H1 (cell line): Measurements from ENCODE around the gene CKM. TPM values are rescaled to one million over a fixed set of nuclear protein-coding genes. Genes with fewer than 3 reads are reported as not detected.

Experiments used
- CTCF ChIA-PET: fragments of 300-600 bp; sonication (Branson Sonifier 250); formaldehyde crosslinking; loops from one replicate; lab custom pipeline; 2021; ENCODE audit not compliant: partially characterized antibody; lab: Charles Lee
- POLR2A ChIA-PET: fragments of 300-600 bp; sonication (Branson Sonifier 250); formaldehyde crosslinking; loops from one replicate; lab custom pipeline; 2021; ENCODE audit warnings: inconsistent platforms; ENCODE audit not compliant: partially characterized antibody; lab: Charles Lee
- DNase-seq, 2 experiments: peaks; one replicate each; pipeline versions ENCODE4 v3.0.0 to v3.0.0-alpha.2; 2010 to 2022; ENCODE audit warnings: low spot score in 2 of 2, low read depth in 1 of 2, mixed read lengths in 1 of 2
- FAIRE-seq: peaks from 2 replicates; lab custom pipeline; 2011; peaks lifted over from hg19 to GRCh38; lab: Jason Lieb, UNC
- H2AFZ ChIP-seq: 2 replicates; pipeline ENCODE4 v1.8.1; 2012; ENCODE audit warnings: low read length, inconsistent platforms
- H2AK5ac ChIP-seq: 2 replicates; pipeline ENCODE4 v1.6.1; 2013; ENCODE audit warnings: low read depth, low read length
- H2BK120ac ChIP-seq: replicated peaks from 2 replicates; pipeline ENCODE3; 2013; ENCODE audit warnings: low read depth, low read length, inconsistent platforms
- H2BK12ac ChIP-seq: 2 replicates; pipeline ENCODE4 v1.6.1; 2013; ENCODE audit warnings: low read depth, low read length
- H2BK15ac ChIP-seq: 2 replicates; pipeline ENCODE4 v1.6.1; 2013; ENCODE audit warnings: low read length
- H2BK20ac ChIP-seq: 2 replicates; pipeline ENCODE4 v1.6.1; 2013; ENCODE audit warnings: low read length
- H2BK5ac ChIP-seq: 2 replicates; pipeline ENCODE4 v1.6.1; 2013; ENCODE audit warnings: low read depth, low read length
- H3K14ac ChIP-seq: 2 replicates; pipeline ENCODE4 v1.6.1; 2013; ENCODE audit warnings: inconsistent platforms; ENCODE audit not compliant: insufficient read length
- H3K18ac ChIP-seq: 2 replicates; pipeline ENCODE4 v1.6.1; 2013; ENCODE audit warnings: low read length; ENCODE audit errors: extremely low read depth
- H3K23ac ChIP-seq: 2 replicates; pipeline ENCODE4 v1.6.1; 2013; ENCODE audit warnings: inconsistent platforms; ENCODE audit not compliant: insufficient read length
- H3K23me2 ChIP-seq: 2 replicates; pipeline ENCODE4 v1.6.1; 2013; ENCODE audit warnings: low read depth, low read length
- H3K27ac ChIP-seq: 2 replicates; pipeline ENCODE4 v1.6.1; 2011; ENCODE audit warnings: low read depth, low read length, inconsistent platforms
- H3K27me3 ChIP-seq, 4 experiments: replicated peaks in 1 of 4; 1 replicate in 1 of 4; 2 replicates in 3 of 4; pipeline versions ENCODE4 v1.6.1 to v1.8.1; 2011 to 2013; ENCODE audit warnings: low read length in 3 of 4, mild to moderate bottlenecking in 3 of 4, inconsistent platforms in 2 of 4, mixed read lengths in 2 of 4, moderate library complexity in 1 of 4; ENCODE audit not compliant: control insufficient read depth in 3 of 4, insufficient read depth in 3 of 4; ENCODE audit errors: extremely low read depth in 1 of 4
- H3K36me3 ChIP-seq, 4 experiments: 2 replicates each; pipeline versions ENCODE4 v1.6.1 to v1.8.1; 2011 to 2013; ENCODE audit warnings: mild to moderate bottlenecking in 4 of 4, low read length in 3 of 4, moderate library complexity in 2 of 4, control low read depth in 1 of 4, inconsistent platforms in 1 of 4; ENCODE audit not compliant: insufficient read depth in 4 of 4, control insufficient read depth in 2 of 4
- H3K4ac ChIP-seq: replicated peaks from 2 replicates; pipeline ENCODE3; 2013; ENCODE audit warnings: low read length, low read depth, mixed read lengths, inconsistent platforms; ENCODE audit not compliant: insufficient read length
- H3K4me1 ChIP-seq, 4 experiments: replicated peaks in 1 of 4; 1 replicate in 1 of 4; 2 replicates in 3 of 4; pipeline versions ENCODE4 v1.6.1 to v1.8.1; 2011 to 2013; ENCODE audit warnings: low read length in 3 of 4, inconsistent platforms in 2 of 4, mixed read lengths in 1 of 4; ENCODE audit not compliant: insufficient read depth in 4 of 4, control insufficient read depth in 3 of 4
- H3K4me2 ChIP-seq, 2 experiments: 2 replicates each; pipeline versions ENCODE4 v1.6.1 to v1.8.1; 2011 to 2013; ENCODE audit warnings: low read depth in 2 of 2, low read length in 2 of 2, control low read depth in 1 of 2, inconsistent platforms in 1 of 2, mild to moderate bottlenecking in 1 of 2; ENCODE audit not compliant: insufficient read depth in 1 of 2
- H3K4me3 ChIP-seq, 4 experiments: fragments of 200-600, 300-600 bp in 1 of 4; sonication (generic), shearing (Covaris generic), sonication (Bioruptor Twin) in 1 of 4; 2 replicates each; pipeline versions ENCODE4 v1.5.1 to v1.8.1; 2011 to 2016; ENCODE audit warnings: low read length in 4 of 4, low read depth in 3 of 4, control low read depth in 2 of 4, inconsistent platforms in 2 of 4, mild to moderate bottlenecking in 2 of 4, mixed read lengths in 1 of 4, moderate library complexity in 1 of 4; ENCODE audit not compliant: insufficient read depth in 2 of 4; ENCODE audit errors: extremely low read depth in 1 of 4
- H3K56ac ChIP-seq: replicated peaks from 2 replicates; pipeline ENCODE3; 2013; ENCODE audit warnings: low read depth, mild to moderate bottlenecking, mixed read lengths, low read length, inconsistent platforms; ENCODE audit not compliant: insufficient read length
- H3K79me1 ChIP-seq: 2 replicates; pipeline ENCODE4 v1.6.1; 2013; ENCODE audit warnings: low read depth, low read length, control low read depth
- H3K79me2 ChIP-seq, 2 experiments: 2 replicates each; pipeline versions ENCODE4 v1.6.1 to v1.8.1; 2012 to 2013; ENCODE audit warnings: low read length in 2 of 2, mild to moderate bottlenecking in 2 of 2, inconsistent platforms in 1 of 2; ENCODE audit not compliant: insufficient read depth in 2 of 2, control insufficient read depth in 1 of 2
- H3K9ac ChIP-seq, 4 experiments: replicated peaks in 1 of 4; 1 replicate in 1 of 4; 2 replicates in 3 of 4; pipeline versions ENCODE4 v1.6.1 to v1.8.1; 2011 to 2013; ENCODE audit warnings: low read depth in 3 of 4, low read length in 3 of 4, control low read depth in 2 of 4, mild to moderate bottlenecking in 2 of 4, moderate library complexity in 2 of 4, inconsistent platforms in 1 of 4; ENCODE audit errors: extremely low read depth in 1 of 4
- H3K9me3 ChIP-seq, 2 experiments: 2 replicates each; pipeline versions ENCODE4 v1.6.1 to v1.8.1; 2012 to 2013; ENCODE audit warnings: mild to moderate bottlenecking in 2 of 2, moderate library complexity in 2 of 2, control low read depth in 1 of 2, inconsistent platforms in 1 of 2, low read depth in 1 of 2, low read length in 1 of 2, mixed read lengths in 1 of 2; ENCODE audit not compliant: insufficient read depth in 2 of 2
- H4K20me1 ChIP-seq, 2 experiments: replicated peaks in 1 of 2; 2 replicates each; pipeline versions ENCODE3 to v1.8.1; 2011 to 2013; ENCODE audit warnings: inconsistent platforms in 2 of 2, low read length in 2 of 2, mild to moderate bottlenecking in 1 of 2; ENCODE audit not compliant: insufficient read depth in 2 of 2, control insufficient read depth in 1 of 2
- H4K5ac ChIP-seq: 2 replicates; pipeline ENCODE4 v1.6.1; 2013; ENCODE audit warnings: low read length, low read depth, mixed read lengths, inconsistent platforms; ENCODE audit not compliant: insufficient read length
- H4K8ac ChIP-seq: 2 replicates; pipeline ENCODE4 v1.8.0; 2013; ENCODE audit warnings: mild to moderate bottlenecking, moderate library complexity, low read length, inconsistent platforms; ENCODE audit not compliant: insufficient read depth; ENCODE audit errors: extremely low read depth
- H4K91ac ChIP-seq: replicated peaks from 2 replicates; pipeline ENCODE3; 2013; ENCODE audit warnings: low read length, mixed read lengths, inconsistent platforms; ENCODE audit not compliant: insufficient read length
- RBBP5 ChIP-seq: IDR thresholded peaks from 2 replicates; pipeline ENCODE4 v1.7.1; 2012; ENCODE audit warnings: low read depth, mild to moderate bottlenecking, inconsistent platforms, low read length, moderate library complexity, borderline replicate concordance
- WGBS, 2 experiments: shearing (Covaris generic) in 1 of 2; methylation state at CpG; one replicate each; pipeline versions ENCODE4 v1.1.6 to v1.1.7; 2013 to 2015; ENCODE audit warnings: low lambda C conversion rate in 2 of 2, mixed read lengths in 2 of 2, inconsistent platforms in 1 of 2, low coverage in 1 of 2, missing lambda C conversion rate in 1 of 2; ENCODE audit not compliant: insufficient replicate concordance in 2 of 2, insufficient coverage in 1 of 2, insufficient read length in 1 of 2; ENCODE audit errors: extremely low coverage in 1 of 2, missing lambda C conversion rate in 1 of 2; 5-methylcytosine and 5-hydroxymethylcytosine counted together
- polyA plus RNA-seq, 7 experiments: library from polyadenylated mRNA; depleted of rRNA in 3 of 7; stranded (reverse) in 5 of 7; unstranded in 2 of 7; fragments of >200 nt in 5 of 7; fragments of 200-250 nt in 2 of 7; gene quantifications; 1 replicate in 5 of 7; 2 replicates in 1 of 7; 4 replicates in 1 of 7; pipeline versions ENCODE4 v1.2.1 to v1.2.3, GENCODE V29; 2011 to 2013; ENCODE audit warnings: missing spikeins in 2 of 7, mixed read lengths in 2 of 7
- total RNA-seq: library from RNA; stranded (reverse); fragmentation: NEBNext Ultra II Directional; extraction: Animal tissue kit (Norgen Biotek cat#: 25700); gene quantifications from 2 replicates; pipeline ENCODE4 v1.2.1, GENCODE V29; 2021

Gene CKM
- total and polyA plus RNA-seq, 2 of the 8 experiments (the other 6 are each of a cell fraction or from before 2014, with no cell fraction given): 0.08 TPM; not detected in 1

DNA sequence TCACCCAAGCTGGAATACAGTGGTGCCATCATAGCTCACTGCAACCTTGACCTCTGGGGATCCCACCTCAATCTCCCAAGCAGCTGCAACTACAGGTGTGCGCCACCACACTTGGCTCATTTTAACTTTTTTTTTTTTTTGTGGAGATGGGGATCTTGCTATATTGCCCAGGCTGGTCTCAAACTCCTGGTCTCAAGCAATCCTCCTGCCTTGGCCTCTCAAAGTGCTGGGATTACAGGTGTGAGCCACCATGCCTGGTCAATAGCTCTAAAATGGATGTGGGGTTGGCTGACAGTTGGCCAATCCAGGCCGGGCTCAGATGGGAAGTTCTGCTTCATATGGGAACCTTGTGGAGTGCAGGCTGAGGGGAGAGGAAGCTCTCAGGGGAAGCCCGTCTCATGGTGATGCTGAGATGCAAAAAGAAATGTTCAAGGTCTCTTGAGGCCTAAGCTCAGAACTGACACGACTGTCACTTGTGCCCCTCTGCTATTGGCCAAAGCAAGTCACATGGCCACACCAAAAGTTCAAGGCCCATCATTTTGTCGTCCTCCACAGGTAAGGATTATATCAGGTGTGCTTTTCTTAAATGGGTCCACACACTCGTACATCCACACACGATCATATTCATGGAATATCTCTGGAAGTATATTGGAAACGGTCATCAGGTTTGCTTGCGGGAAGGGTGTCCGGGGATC is 11.1 kb upstream of the CKM start:
- no peaks in the 10 kb centered on the region for H3K4me1 ChIP-seq
- CTCF ChIA-PET: interaction anchor here (0.6 to 7.3 kb wide), 8 partner anchors 13 to 359 kb away, joined by 3 to 60 read pairs (median 4); partner anchors contain the start of gene QPCTL
- no peak overlapping the region for H3K14ac ChIP-seq
- H2AK5ac ChIP-seq: no peak overlapping the region
- no peak overlapping the region for H3K18ac ChIP-seq
- H2AFZ ChIP-seq: no peak overlapping the region; the same call in 1 of the 2 replicates
- 85% methylated on average over 10 of the region's 10 CpGs; no CpG with 5 or more reads in 1 of the 2 experiments for WGBS, 2 experiments
- no peaks in the 10 kb centered on the region for H3K36me3 ChIP-seq
- H3K79me2 ChIP-seq: no peaks in the 10 kb centered on the region
- H3K79me1 ChIP-seq: no peaks in the 10 kb centered on the region
- no peak overlapping the region for H2BK12ac ChIP-seq
- no peak overlapping the region for H2BK120ac ChIP-seq
- no peak overlapping the region for H3K56ac ChIP-seq
- H3K23ac ChIP-seq: no peak overlapping the region
- H2BK15ac ChIP-seq: no peak overlapping the region
- POLR2A ChIA-PET: interaction anchor here (0.6 to 1.4 kb wide), 5 partner anchors 12 to 64 kb away, joined by 3 to 5 read pairs (median 3); no protein-coding TSS in a partner anchor
- no peak for FAIRE-seq
- no peak overlapping the region for H2BK20ac ChIP-seq
- no peak overlapping the region for H3K4me3 ChIP-seq
- H4K8ac ChIP-seq: no peak overlapping the region
- H2BK5ac ChIP-seq: no peak overlapping the region
- no peak overlapping the region for H3K27ac ChIP-seq
- no peaks in the 10 kb centered on the region for H3K23me2 ChIP-seq
- no peak overlapping the region for H4K5ac ChIP-seq
- H4K20me1 ChIP-seq: no peaks in the 10 kb centered on the region
- H3K27me3 ChIP-seq: no peaks in the 10 kb centered on the region
- no peak overlapping the region for H3K4ac ChIP-seq
- DNase-seq: no peak
- no peaks in the 10 kb centered on the region for H3K9me3 ChIP-seq
- H3K9ac ChIP-seq: no peak overlapping the region
- no peak overlapping the region for H4K91ac ChIP-seq
- H3K4me2 ChIP-seq: no peak overlapping the region
- no peak for TF ChIP-seq RBBP5
